NCI-H187 treated with DMSO at 0.1 percent for 48 hours (cell line): ENCODE measurements around the gene MX2.
"Not testable (repeated sequence)": the region's sequence is repeated elsewhere in the genome, so short reads cannot be mapped to it uniquely, and the experiment has no call there.

ENCODE experiments used
- DNase-seq: peaks from one replicate; lab custom pipeline; 2025; lab: John Stamatoyannopoulos, UW

MX2 gene

GRCh38 chr21:41387042-41387819 lies 25.4 kb downstream of the MX2 start:
- DNase-seq: no peak

GRCh38 chr21:41387824-41388223 lies 26.0 kb downstream of the MX2 start:
- DNase-seq: no peak

- no peak for DNase-seq
Measured at GRCh38 chr21:41388259-41388658, 26.4 kb downstream of the MX2 start.

- DNase-seq: no peak
Measured at GRCh38 chr21:41390043-41390639, 28.3 kb downstream of the MX2 start.

GRCh38 chr21:41393876-41394465 lies 32.1 kb downstream of the MX2 start:
- no peak for DNase-seq

DNA sequence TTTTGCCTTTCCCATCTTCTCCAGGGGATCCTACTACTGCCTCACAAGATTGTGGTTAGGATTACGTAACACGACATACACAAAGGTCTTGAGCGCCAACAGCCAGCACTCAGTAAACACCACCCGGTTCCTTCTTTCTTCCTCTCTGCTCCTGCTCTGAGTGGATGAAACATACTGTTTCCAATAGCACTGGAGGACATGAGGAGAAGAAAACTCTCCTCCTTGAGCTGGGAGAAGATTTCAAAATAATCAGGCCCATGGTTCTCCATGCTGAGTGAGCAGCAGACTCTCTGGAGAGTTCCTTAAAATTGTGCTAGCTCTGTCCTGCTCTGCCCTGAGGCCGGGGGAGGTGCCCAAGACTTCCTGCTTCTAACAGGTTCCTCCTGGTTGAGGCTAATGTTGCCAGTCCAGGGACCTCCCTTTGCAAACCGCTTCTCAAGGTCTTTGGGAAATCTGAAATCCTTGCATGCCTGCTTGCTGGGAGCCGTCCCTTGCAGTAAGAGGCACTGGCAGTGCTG lies 34.8 kb downstream of the MX2 start:
- no peak for DNase-seq

DNA sequence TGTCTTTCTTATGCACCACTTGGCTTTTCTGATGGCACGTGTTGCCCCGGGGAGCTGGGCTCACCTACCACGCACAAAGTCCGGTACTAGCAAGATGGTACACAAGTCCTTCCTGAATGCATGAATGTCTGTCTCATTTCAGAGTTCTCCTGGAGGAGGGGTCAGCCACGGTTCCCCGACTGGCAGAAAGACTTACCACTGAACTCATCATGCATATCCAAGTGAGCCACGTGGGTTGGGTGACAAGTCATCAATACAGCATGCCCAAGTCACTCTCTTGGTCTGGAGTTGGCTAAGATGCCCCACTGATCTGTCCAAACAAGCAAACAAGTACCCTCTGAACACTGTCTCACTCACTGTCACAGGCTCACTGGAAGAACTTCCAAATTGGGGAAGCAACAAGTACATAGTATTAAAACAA lies 35.7 kb downstream of the MX2 start:
- DNase-seq: no peak

GRCh38 chr21:41398251-41398650 lies 36.4 kb downstream of the MX2 start:
- no peak for DNase-seq

GRCh38 chr21:41398831-41399230 lies 37.0 kb downstream of the MX2 start:
- DNase-seq: no peak

- no peak for DNase-seq
Measured at GRCh38 chr21:41399246-41399800, 37.5 kb downstream of the MX2 start.

- DNase-seq: no peak
Measured at GRCh38 chr21:41402231-41402630, 40.4 kb downstream of the MX2 start.

DNA sequence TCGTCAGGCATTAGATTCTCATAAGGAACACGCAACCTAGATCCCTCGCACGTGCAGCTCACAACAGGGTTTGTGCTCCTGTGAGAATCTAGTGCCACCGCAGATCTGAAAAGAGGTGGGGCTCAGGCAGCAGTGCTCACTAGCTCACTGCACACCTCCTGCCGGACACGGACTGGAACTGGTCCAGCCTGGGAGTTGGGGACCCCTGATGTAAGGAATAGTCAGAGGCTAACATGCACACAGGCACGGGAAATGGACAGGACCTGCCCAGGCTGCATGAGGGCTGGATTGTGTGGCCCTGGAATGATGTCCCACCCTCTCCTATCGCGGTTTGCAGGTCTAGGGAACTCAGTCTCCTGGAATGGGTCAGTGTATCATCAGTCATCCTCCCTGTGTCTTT lies 41.0 kb downstream of the MX2 start:
- no peak for DNase-seq

- no peak for DNase-seq
Measured at GRCh38 chr21:41403331-41403730, 41.5 kb downstream of the MX2 start.

DNA sequence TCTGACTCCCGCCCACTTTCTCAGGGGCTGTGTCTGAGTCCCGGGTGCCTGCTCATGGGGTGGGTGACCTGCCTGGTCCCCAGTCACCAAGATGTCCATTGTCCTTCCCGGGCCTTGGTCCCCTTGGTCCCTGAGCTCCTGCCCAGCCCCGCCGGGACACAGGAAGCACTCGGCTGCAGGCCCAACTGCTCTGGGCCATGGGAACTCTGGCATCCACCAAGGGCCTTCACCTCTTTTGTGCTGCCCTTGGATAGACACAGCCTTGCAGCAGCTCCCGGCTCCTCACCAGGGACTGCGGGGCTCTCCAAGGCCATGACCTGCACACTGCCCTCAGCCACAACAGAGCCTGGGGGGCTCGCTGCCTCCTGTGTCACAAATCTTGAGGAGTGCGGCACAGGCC lies 42.1 kb downstream of the MX2 start:
- no peak for DNase-seq

DNA sequence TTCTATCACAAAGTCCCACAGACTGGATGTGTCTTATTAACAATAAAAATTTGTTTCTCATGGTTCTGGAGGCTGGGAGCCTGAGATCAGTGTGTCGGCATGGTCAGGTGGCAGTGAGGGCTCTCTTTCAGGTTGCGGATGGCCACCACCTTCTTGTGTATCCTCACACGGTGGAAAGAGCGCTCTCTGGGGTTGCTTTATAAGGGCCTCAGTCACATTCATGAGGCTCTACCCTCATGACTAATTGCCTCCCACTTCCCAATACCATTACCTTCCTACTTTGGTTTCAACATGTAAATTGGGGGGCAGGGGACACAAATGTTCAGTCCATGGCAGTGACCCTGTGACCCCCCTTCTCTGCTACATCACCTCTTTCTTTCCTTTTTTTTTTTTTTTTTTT lies 43.5 kb downstream of the MX2 start:
- no peak for DNase-seq

GRCh38 chr21:41406340-41406739 lies 44.5 kb downstream of the MX2 start:
- DNase-seq: no peak

DNA sequence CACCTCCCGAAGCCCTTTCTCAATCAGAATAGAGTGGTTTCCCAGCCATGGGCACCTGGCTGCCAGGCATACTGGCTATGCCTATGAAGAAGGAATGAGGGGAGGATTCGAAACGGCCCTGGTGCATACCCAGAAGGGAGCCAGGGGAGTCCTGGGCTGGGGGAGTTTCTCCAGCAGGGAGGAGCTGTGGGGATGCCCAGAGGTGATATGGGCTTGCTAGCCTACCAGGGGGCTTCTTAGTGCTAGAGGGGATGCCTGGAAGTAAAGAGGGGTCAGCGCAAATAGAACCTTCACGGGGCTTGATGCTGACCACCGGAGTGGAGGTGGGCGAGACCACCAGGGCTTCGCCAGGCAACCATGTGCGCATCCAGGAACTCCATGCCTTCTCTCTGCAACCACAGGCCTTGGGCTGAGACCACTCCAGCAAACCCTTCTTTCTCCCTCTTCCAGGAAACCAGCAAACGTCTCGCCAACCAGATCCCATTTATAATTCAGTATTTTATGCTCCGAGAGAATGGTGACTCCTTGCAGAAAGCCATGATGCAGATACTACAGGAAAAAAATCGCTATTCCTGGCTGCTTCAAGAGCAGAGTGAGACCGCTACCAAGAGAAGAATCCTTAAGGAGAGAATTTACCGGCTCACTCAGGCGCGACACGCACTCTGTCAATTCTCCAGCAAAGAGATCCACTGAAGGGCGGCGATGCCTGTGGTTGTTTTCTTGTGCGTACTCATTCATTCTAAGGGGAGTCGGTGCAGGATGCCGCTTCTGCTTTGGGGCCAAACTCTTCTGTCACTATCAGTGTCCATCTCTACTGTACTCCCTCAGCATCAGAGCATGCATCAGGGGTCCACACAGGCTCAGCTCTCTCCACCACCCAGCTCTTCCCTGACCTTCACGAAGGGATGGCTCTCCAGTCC lies 46.0 kb downstream of the MX2 start:
- no peak for DNase-seq

DNA sequence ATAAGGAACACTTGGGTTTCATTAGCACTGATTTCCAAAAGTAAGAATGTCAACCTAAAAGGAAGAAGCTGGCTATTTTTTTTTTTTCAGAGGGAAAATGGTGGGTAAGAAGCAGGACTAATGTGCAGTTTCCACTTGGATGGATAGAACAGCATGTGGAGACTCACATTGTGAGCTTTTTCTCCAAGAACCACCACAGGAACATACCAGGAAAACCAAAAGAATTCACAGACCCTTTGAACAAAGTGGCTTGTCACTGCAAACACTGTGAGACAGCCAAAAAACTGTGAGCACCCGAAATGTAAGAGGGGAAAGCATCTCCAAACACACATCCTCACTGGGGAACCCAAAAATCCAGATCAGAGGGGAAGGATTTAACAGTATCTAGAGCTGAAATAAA lies 48.5 kb downstream of the MX2 start:
- no peak for DNase-seq

DNA sequence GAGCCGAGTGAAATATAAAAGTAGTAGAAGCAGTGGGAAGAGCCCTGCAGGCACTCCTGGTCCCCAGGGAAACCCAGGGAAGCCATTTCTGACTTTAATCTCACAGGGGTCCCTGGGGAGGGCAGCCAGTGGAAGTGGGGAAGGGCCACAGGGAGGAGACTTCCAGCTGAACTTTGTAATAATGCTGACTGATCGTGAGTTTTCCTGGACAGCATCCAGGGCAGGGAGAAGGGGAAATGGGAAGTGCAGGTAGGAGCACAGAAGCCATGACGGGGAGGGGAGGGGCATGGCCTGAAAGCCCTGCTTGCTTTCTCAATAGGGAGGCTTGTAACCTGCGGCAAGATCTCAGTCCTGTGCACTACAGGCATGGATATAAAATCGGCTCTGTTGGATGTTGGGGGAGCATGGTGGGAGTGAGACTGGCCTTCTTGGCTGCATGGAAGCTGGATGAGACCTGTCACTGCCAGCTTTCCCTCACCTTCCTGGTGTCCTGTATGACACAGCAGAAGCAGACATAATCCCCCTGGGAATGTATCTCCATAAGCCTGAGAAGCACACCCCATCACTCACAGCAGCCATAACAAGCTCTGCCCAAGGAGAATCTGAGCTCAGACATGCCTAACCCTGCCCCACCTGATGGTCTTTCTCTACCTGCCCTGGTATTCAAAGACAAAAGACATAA lies 49.1 kb downstream of the MX2 start:
- DNase-seq: no peak

DNA sequence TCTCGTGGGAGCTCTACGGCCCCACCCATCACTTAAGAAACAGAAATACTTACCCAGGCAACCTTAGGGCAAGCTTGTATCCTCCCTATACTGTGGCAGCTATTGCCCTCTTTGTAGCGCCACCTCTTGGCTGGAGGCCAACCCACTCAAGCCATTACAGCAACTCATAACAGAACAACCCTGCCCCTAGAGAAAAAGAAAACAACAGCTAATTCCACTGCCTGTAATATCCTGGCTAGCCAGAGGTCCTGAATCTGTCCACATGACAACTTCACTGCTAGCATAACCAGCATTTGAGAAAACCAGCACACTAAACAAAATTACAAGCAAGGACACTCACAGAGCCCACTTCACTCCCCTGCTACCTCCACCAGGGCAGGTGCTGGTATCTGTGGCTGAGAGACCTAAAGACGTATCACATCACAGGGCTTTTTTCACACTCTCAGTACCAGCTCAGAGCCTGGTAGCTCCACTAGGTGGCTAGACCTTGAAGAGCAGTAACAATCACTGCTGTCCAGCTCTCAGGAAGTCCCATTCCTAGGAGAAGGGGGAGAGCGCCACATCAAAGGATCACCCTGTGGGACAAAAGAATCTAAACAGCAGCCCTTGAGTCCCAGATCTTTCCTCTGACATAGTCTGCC lies 49.7 kb downstream of the MX2 start:
- no peak for DNase-seq

DNA sequence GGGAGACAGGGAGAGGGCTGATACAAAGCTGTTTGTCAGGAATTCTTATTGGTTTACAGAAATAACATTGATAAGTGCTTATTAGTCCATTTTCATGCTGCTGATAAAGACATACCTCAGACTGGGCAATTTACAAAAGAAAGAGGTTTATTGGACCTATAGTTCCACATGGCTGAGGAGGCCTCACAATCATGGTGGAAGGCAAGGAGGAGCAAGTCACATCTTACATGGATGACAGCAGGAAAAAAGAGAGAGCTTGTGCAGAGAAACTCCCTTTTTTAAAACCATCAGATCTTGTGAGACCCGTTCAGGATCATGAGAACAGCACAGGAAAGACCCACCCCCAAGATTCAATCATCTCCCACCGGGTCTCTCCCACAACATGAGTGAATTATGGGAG lies 55.7 kb downstream of the MX2 start:
- not testable (repeated sequence) for DNase-seq
